ENCODE measurements around the gene KRTAP6-2.

The KRTAP6-2 gene

GRCh38 chr21:30567617-30568016 is 31.1 kb downstream of the KRTAP6-2 start:
- no peak for DNase-seq (ENCODE audit: low read depth)

GRCh38 chr21:30563630-30564029 is 35.1 kb downstream of the KRTAP6-2 start:
- no peak for DNase-seq (ENCODE audit: low read depth)

GRCh38 chr21:30563072-30563471 is 35.6 kb downstream of the KRTAP6-2 start:
- DNase-seq (ENCODE audit: low read depth), result no peak

GRCh38 chr21:30561957-30562356 is 36.7 kb downstream of the KRTAP6-2 start:
- no peak for DNase-seq (ENCODE audit: low read depth)

- DNase-seq (ENCODE audit: low read depth), result no peak
These were observed 37.3 kb downstream of the KRTAP6-2 start, which contains the start of gene KRTAP19-7 for GRCh38 chr21:30561264-30561895. Gene KRTAP19-7, minus strand, starts transcription at chr21:30561314. Its CDS starts 25 bp downstream, at chr21:30561289.

GRCh38 chr21:30555095-30555494 is 43.6 kb downstream of the KRTAP6-2 start:
- DNase-seq (ENCODE audit: low read depth), result no peak

GRCh38 chr21:30552782-30553181 is 45.9 kb downstream of the KRTAP6-2 start:
- no peak for DNase-seq (ENCODE audit: low read depth)
